HG03432 (cell line): ENCODE measurements around the gene KRTAP22-2.

ENCODE experiments used
- ATAC-seq: cut with Tn5 transposase; IDR thresholded peaks from one replicate; pipeline ENCODE4 v1.9.1; 2021; ENCODE audit warnings: mild to moderate bottlenecking, moderate library complexity; ENCODE audit not compliant: unreplicated experiment

The KRTAP22-2 gene

GRCh38 chr21:30563630-30564029, 26.6 kb downstream of the KRTAP22-2 start:
- no peak for ATAC-seq

GRCh38 chr21:30563072-30563471, 27.1 kb downstream of the KRTAP22-2 start:
- no peak for ATAC-seq

GRCh38 chr21:30561957-30562356, 28.2 kb downstream of the KRTAP22-2 start:
- ATAC-seq, result no peak

GRCh38 chr21:30561264-30561895, 28.8 kb downstream of the KRTAP22-2 start, which contains the start of gene KRTAP19-7:
Gene KRTAP19-7 (minus strand): TSS chr21:30561314. CDS start chr21:30561289, 25 bp downstream.
- no peak for ATAC-seq

- no peak for ATAC-seq
Measured at GRCh38 chr21:30555095-30555494, 35.1 kb downstream of the KRTAP22-2 start.

GRCh38 chr21:30552782-30553181, 37.4 kb downstream of the KRTAP22-2 start:
- ATAC-seq, result no peak

- no peak for ATAC-seq
Measured at GRCh38 chr21:30541764-30542163, 48.4 kb downstream of the KRTAP22-2 start, which contains the start of gene KRTAP19-6. Gene KRTAP19-6 (minus strand): TSS chr21:30541864. CDS start chr21:30541833, 31 bp downstream.
